ENCODE measurements around the gene ACP7.

Gene ACP7

DNA sequence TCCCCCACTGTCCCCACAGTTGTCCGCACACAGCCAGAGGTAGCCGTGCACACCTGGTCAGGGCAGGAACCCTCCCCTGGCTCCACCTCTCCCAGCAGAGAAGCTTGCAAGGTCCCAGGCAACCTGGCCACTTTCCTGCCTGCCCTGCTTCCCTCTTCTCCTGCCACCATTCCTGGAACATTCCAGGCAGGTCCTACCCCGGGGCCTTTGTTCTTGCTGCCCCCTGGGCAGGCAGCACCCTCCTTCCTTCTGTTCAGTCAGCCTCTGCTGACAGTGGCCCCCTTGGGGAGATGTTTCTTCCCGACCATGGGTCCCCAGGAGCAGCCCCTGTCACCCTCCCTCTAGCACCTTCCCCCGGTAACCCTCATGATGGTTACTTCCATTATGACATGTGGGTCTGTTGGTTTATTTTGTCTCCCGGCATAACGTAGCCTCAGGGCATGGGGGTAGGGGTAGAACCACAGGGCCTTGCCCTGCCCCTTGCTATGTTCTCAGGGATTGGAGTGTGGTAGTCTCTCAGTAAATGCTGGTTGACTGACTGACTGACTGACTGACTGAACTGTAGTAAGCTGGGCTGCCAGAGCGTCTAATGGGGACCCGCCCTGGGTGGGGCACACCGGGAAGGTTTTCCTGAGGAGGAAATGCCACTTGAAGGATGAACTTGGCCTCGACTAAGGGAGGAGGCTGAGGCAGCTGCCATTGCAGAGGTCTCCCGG is 52.2 kb downstream of the ACP7 start:
- DNase-seq = no peak

DNA sequence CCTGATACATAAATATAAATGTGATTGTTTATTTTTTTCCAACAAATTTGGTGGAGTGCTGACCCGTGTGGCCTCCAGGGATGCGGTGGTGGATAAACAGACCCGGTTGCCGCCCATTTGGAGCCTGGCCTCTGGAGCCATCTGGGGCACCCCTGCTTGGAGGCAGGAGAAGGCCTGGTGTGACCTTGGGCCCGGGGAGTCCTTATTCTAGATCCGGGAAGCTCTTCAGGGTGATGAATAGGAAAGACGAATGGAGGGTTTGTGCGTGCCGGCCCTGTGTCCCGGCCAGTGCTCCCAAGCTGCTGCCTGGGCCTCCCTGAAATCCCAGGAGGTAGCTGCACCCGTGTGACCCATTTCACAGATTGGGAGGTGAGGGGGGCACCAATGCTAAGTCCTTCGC is 53.0 kb downstream of the ACP7 start:
- DNase-seq = no peak
- no peaks in the 10 kb centered on the region for H3K9me3 ChIP-seq
- no peaks in the 10 kb centered on the region for H3K36me3 ChIP-seq
- TF ChIP-seq, protein P1, sequence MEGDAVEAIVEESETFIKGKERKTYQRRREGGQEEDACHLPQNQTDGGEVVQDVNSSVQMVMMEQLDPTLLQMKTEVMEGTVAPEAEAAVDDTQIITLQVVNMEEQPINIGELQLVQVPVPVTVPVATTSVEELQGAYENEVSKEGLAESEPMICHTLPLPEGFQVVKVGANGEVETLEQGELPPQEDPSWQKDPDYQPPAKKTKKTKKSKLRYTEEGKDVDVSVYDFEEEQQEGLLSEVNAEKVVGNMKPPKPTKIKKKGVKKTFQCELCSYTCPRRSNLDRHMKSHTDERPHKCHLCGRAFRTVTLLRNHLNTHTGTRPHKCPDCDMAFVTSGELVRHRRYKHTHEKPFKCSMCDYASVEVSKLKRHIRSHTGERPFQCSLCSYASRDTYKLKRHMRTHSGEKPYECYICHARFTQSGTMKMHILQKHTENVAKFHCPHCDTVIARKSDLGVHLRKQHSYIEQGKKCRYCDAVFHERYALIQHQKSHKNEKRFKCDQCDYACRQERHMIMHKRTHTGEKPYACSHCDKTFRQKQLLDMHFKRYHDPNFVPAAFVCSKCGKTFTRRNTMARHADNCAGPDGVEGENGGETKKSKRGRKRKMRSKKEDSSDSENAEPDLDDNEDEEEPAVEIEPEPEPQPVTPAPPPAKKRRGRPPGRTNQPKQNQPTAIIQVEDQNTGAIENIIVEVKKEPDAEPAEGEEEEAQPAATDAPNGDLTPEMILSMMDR (IDR thresholded peaks at IDR 0.05; ENCODE audit: low read depth, low read length) = no peak
- H3K27me3 ChIP-seq = no peaks in the 10 kb centered on the region
- H3K4me3 ChIP-seq (ENCODE audit: low read depth, low read length) = no peak overlapping the region
- peaks cover 23% of the 10 kb centered on the region for H3K4me1 ChIP-seq

More for the DNA sequence above, 52.2 kb downstream of the ACP7 start:
- Histone ChIP-seq H3K9me3 (no peaks in the 10 kb centered on the region), H3K36me3 (no peaks in the 10 kb centered on the region), H3K4me1 (peaks cover 29% of the 10 kb centered on the region), H3K4me3 (ENCODE audit: low read depth, low read length) (no peak overlapping the region), H3K27me3 (no peaks in the 10 kb centered on the region)
- TF ChIP-seq, protein P1 (IDR thresholded peaks at IDR 0.05; ENCODE audit: low read depth, low read length) = no peak

DNA sequence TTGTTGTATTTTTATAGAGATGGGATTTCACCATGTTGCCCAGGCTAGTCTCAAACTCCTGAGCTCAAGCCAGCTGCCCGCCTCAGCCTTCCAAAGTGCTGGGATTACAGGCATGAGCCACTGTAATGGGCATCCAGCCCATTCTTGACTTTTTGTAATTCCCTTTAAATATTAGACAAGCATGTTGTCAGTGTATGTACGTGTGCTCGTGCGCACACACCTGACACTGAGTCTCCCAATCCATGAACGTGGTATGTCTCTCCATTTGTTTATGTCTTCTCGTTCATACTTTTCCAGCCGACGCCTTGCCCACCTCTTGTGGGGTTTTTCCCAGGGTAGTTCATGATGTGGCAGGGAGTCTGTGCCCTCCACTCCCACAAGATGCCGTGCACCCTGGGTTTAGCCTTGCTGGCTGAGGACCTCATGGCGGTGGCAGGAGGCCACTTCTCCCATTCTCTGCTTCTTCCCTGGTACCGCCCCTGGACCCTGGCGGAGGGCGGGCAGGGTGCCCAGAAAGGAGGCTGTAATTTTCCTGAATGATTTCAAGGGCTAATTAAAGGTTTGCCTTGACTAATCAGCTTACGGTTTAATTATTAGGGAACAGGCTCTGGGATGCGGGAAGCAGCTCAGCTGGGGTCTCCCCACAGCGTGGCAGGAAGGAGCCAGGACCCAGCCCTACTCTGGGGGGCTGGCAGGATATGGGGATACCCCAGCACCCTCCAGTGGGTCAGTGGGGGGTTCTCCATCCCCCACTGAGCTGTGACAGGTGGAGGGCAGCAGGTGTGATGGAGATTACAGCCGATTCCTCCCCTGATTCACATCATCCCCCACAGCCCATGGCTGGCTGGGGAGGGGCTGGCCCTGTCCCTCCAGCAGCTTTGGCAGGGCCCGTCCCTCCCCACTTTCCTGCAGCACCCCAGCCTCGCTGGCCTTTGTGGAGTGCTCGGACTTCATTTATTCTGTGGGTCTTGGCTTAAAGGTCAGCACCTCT is 54.3 kb downstream of the ACP7 start:
- Histone ChIP-seq H3K4me1 (peaks cover 23% of the 10 kb centered on the region), H3K9me3 (no peaks in the 10 kb centered on the region), H3K4me3 (ENCODE audit: low read depth, low read length) (no peak overlapping the region), H3K27me3 (no peaks in the 10 kb centered on the region), H3K36me3 (no peaks in the 10 kb centered on the region)
- DNase-seq = no peak
- TF ChIP-seq, protein P1 (IDR thresholded peaks at IDR 0.05; ENCODE audit: low read depth, low read length) = no peak

DNA sequence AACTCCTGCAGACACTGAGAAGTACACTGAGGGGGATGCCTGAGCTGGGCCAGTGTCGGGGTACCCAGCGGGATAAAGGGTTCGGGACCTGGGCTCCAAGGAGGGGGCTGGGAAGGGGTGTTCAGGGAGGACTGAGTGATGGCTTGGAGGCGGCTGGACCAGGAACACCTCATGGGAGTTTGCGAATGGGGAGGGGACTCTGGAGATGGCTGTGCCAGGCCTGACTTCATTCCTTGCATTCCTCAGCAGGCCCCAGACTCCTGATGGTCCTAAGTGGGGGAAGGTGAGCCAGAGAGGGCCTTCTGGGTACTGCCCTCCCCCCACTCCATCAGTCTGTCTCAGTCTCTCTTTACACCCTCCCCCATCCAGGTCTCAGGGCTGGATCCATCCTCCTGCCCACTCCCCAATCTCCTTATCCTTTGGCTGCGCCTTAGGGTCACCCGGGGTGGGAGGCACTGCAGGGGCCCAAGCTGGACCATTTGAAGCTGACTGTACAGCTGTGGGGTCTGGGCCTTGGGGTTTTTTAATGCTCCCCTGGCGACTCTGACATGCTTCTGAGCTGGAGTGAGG is 55.2 kb downstream of the ACP7 start:
- DNase-seq = no peak
- Histone ChIP-seq H3K4me3 (ENCODE audit: low read depth, low read length) (no peak overlapping the region), H3K4me1 (peaks cover 26% of the 10 kb centered on the region), H3K27me3 (no peaks in the 10 kb centered on the region), H3K36me3 (no peaks in the 10 kb centered on the region), H3K9me3 (no peaks in the 10 kb centered on the region)
- TF ChIP-seq, protein P1 (IDR thresholded peaks at IDR 0.05; ENCODE audit: low read depth, low read length) = no peak

DNA sequence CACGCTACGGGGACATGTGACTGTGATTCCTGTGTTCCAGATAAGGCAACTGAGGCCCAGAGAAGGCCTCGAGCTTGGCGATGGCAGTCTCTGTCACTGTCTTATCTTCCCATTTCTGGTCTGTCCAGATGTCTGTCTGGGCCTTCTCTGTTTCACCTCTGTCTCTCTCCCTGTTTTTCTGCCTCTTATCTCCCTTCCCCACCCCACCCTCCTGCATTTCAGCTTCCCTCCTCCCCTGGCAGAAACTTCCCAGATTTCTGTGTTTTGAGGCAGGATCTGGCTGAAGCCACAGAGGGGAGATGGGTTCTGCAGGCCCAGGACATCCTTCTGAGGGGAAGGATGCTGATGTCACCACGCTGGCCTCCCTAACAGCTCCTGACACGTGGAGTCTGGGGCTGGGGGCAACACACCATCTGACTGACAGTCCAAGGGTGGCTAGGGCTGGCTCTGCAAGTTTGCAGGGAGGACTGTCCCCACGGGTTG is 55.8 kb downstream of the ACP7 start:
- DNase-seq = peak; percentile 53
- no peaks in the 10 kb centered on the region for H3K9me3 ChIP-seq
- H3K4me3 ChIP-seq (ENCODE audit: low read depth, low read length) = no peak overlapping the region
- H3K4me1 ChIP-seq = peaks cover 26% of the 10 kb centered on the region
- H3K36me3 ChIP-seq = no peaks in the 10 kb centered on the region
- H3K27me3 ChIP-seq = no peaks in the 10 kb centered on the region
- TF ChIP-seq, protein P1 (IDR thresholded peaks at IDR 0.05; ENCODE audit: low read depth, low read length) = no peak

Measured in BE2C (cell line).